GM18508 (cell line): Measurements from ENCODE around the gene TBC1D3E.
"Not testable (repeated sequence)": the region's sequence is repeated elsewhere in the genome, so short reads cannot be mapped to it uniquely, and the experiment has no call there.

ENCODE experiments used
- ATAC-seq: cut with Tn5 transposase; IDR thresholded peaks from one replicate; pipeline ENCODE4 v1.9.1; 2021; ENCODE audit warnings: moderate number of reproducible peaks; ENCODE audit not compliant: insufficient read depth, unreplicated experiment

The TBC1D3E gene

GRCh38 chr17:38127651-38128050 is at the start of gene TBC1D3E:
Gene TBC1D3E, plus strand, starts transcription at chr17:38127951. Its CDS starts 1,545 bp downstream, at chr17:38129496.
- ATAC-seq: not testable (repeated sequence)

- ATAC-seq: not testable (repeated sequence)
Measured at GRCh38 chr17:38087344-38087743, 40.4 kb upstream of the TBC1D3E start.

GRCh38 chr17:38088120-38088519 is 39.6 kb upstream of the TBC1D3E start:
- not testable (repeated sequence) for ATAC-seq

GRCh38 chr17:38094059-38094694 is 33.6 kb upstream of the TBC1D3E start:
- ATAC-seq: not testable (repeated sequence)

- ATAC-seq: not testable (repeated sequence)
Measured at GRCh38 chr17:38099262-38099661, 28.5 kb upstream of the TBC1D3E start.

- ATAC-seq: not testable (repeated sequence)
Measured at GRCh38 chr17:38119829-38120228, 7.9 kb upstream of the TBC1D3E start.

GRCh38 chr17:38134860-38135259 is 7.1 kb downstream of the TBC1D3E start:
- not testable (repeated sequence) for ATAC-seq
